GM12878 (cell line): ENCODE results near the gene NSUN7. TPM values are rescaled to one million over a fixed set of nuclear protein-coding genes. Genes with fewer than 3 reads are reported as not detected.
A peak's percentile ranks its signal among the peaks of the same experiment; 100 is the strongest.

ENCODE experiments used
- BACH1 ChIP-seq: fragments of 450-650 bp; IDR thresholded peaks from 2 replicates; pipeline ENCODE4 v1.6.1; 2017; ENCODE audit warnings: mild to moderate bottlenecking, borderline replicate concordance
- BRCA1 ChIP-seq: IDR thresholded peaks from 2 replicates; pipeline ENCODE4 v1.6.1; 2011; ENCODE audit warnings: low read depth, low read length, improper control_type of control experiment
- CEBPZ ChIP-seq: fragments of 150-350 bp; IDR thresholded peaks from 2 replicates; pipeline ENCODE4 v1.6.1; 2016; ENCODE audit warnings: low read depth, low read length
- DPF2 ChIP-seq: fragments of 450-650 bp; IDR thresholded peaks from 2 replicates; pipeline ENCODE4 v1.6.1; 2017; ENCODE audit warnings: mild to moderate bottlenecking
- E2F4 ChIP-seq: IDR thresholded peaks from 2 replicates; pipeline ENCODE4 v1.6.1; 2012; ENCODE audit warnings: low read depth, low read length, improper control_type of control experiment
- EGR1 ChIP-seq, 2 experiments: IDR thresholded peaks; 1 replicate in 1 of 2; 2 replicates in 1 of 2; pipeline ENCODE4 v1.6.1; 2011 to 2012; ENCODE audit warnings: low read depth in 2 of 2, low read length in 2 of 2, borderline replicate concordance in 1 of 2, mild to moderate bottlenecking in 1 of 2, moderate library complexity in 1 of 2
- HCFC1 ChIP-seq: fragments of 150-350 bp; IDR thresholded peaks from 2 replicates; pipeline ENCODE4 v1.6.1; 2014; ENCODE audit warnings: low read length
- KLF5 ChIP-seq: fragments of 450-650 bp; IDR thresholded peaks from 2 replicates; pipeline ENCODE4 v1.6.1; 2014; ENCODE audit warnings: mild to moderate bottlenecking; ENCODE audit not compliant: partially characterized antibody
- NBN ChIP-seq: fragments of 450-650 bp; IDR thresholded peaks from 2 replicates; pipeline ENCODE4 v1.6.1; 2016
- PAX5 ChIP-seq: IDR thresholded peaks from 2 replicates; pipeline ENCODE4 v1.6.1; 2011; ENCODE audit warnings: low read depth, low read length, borderline replicate concordance
- POLR2AphosphoS5 ChIP-seq: IDR thresholded peaks from 2 replicates; pipeline ENCODE4 v1.6.1; 2011; ENCODE audit warnings: mild to moderate bottlenecking, low read length, inconsistent platforms
- RAD21 ChIP-seq: IDR thresholded peaks from 2 replicates; pipeline ENCODE4 v1.6.1; 2011; ENCODE audit warnings: mild to moderate bottlenecking, low read depth, low read length, moderate library complexity; ENCODE audit not compliant: insufficient read depth
- RUNX3 ChIP-seq: IDR thresholded peaks from 2 replicates; pipeline ENCODE4 v1.6.1; 2012; ENCODE audit warnings: low read length, inconsistent platforms
- SMAD1 ChIP-seq: fragments of 450-650 bp; IDR thresholded peaks from 2 replicates; pipeline ENCODE4 v1.6.1; 2018; ENCODE audit warnings: mild to moderate bottlenecking, low read depth; ENCODE audit not compliant: partially characterized antibody
- USF1 ChIP-seq: IDR thresholded peaks from 2 replicates; pipeline ENCODE4 v1.6.1; 2011; ENCODE audit warnings: borderline replicate concordance, low read depth, mild to moderate bottlenecking, moderate library complexity, mixed read lengths, low read length; ENCODE audit not compliant: insufficient read depth; ENCODE audit errors: extremely low read length
- ZBTB11 ChIP-seq: fragments of 450-650 bp; formaldehyde crosslinking; IDR thresholded peaks from 2 replicates; pipeline ENCODE4 v1.5.0; 2022; ENCODE audit warnings: mild to moderate bottlenecking, missing genetic modification characterization
- polyA plus RNA-seq, 11 experiments: library from polyadenylated mRNA; depleted of rRNA in 4 of 11; unstranded in 6 of 11; stranded (reverse) in 5 of 11; fragments of >200 nt; fragmentation: Nextera tagmentation in 4 of 11; fragmentation: Illumina TruSeq in 1 of 11; extraction: Ambion mirVana in 4 of 11; extraction: Trizol in 1 of 11; gene quantifications; 1 replicate in 1 of 11; 2 replicates in 10 of 11; pipeline versions ENCODE4 v1.2.1 to v1.2.3, GENCODE V29; 2011 to 2016; ENCODE audit warnings: inconsistent platforms in 2 of 11, missing spikeins in 2 of 11, low read depth in 1 of 11
- total RNA-seq, 4 experiments: library from RNA; depleted of rRNA in 3 of 4; stranded (reverse); fragments of >200 nt in 3 of 4; fragmentation: Illumina TruSeq in 1 of 4; extraction: Trizol in 1 of 4; gene quantifications; 2 replicates each; pipeline versions ENCODE4 v1.2.1 to v1.2.3, GENCODE V29; 2013 to 2021
- TF ChIP-seq, protein P1 (sequence below): fragments of 450-650 bp; formaldehyde crosslinking; IDR thresholded peaks from 2 replicates; pipeline ENCODE4 v1.4.0; 2020; ENCODE audit warnings: mild to moderate bottlenecking, moderate library complexity

The NSUN7 gene
- total and polyA plus RNA-seq, 10 of the 15 experiments (the other 5 are each of a cell fraction or from before 2014, with no cell fraction given): 0.02 to 0.21 (median 0.15) TPM; not detected in 3

DNA sequence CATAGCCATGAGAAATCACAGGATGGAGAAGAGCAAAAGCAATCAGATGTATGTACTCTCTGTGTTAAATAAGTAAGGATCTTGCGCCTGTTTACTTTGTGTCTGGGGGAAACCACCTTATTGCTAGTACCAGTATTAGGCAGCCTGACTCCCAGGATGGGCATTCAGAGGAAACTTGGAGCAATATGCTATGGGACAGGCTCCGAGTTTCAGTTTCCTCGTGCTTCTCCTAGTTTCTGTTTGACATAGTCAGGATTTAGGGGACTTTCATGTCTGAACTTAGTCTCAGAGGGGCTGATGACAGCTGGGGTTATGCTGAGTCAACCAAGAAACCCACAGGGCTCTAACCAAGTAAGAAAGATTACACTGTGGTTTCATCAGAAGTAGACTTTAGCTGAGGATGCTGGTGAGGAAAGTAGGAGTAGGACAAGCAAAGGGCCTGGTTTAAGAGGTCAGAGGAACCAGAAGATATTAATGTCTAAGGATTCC, 13.5 kb downstream of the NSUN7 start (continued):
- no peak for TF ChIP-seq RAD21
- 0 out of 2 replicates have a peak, but pooled peaks have one; percentile 48 for TF ChIP-seq NBN
- TF ChIP-seq USF1: no peak
- no peak for TF ChIP-seq EGR1 (IDR thresholded peaks at IDR 0.05; ENCODE audit: borderline replicate concordance in 1 of 2, low read depth in 2 of 2, low read length in 2 of 2)
- peak; percentile 83 for TF ChIP-seq DPF2
- no peak for TF ChIP-seq E2F4
- no peak for TF ChIP-seq ZBTB11 (CRISPR knock-in tag)
- TF ChIP-seq RUNX3: peak; percentile 98
- no peak for TF ChIP-seq SMAD1
- TF ChIP-seq POLR2AphosphoS5: no peak
- peak; percentile 96 for TF ChIP-seq BACH1
- TF ChIP-seq, protein P1, sequence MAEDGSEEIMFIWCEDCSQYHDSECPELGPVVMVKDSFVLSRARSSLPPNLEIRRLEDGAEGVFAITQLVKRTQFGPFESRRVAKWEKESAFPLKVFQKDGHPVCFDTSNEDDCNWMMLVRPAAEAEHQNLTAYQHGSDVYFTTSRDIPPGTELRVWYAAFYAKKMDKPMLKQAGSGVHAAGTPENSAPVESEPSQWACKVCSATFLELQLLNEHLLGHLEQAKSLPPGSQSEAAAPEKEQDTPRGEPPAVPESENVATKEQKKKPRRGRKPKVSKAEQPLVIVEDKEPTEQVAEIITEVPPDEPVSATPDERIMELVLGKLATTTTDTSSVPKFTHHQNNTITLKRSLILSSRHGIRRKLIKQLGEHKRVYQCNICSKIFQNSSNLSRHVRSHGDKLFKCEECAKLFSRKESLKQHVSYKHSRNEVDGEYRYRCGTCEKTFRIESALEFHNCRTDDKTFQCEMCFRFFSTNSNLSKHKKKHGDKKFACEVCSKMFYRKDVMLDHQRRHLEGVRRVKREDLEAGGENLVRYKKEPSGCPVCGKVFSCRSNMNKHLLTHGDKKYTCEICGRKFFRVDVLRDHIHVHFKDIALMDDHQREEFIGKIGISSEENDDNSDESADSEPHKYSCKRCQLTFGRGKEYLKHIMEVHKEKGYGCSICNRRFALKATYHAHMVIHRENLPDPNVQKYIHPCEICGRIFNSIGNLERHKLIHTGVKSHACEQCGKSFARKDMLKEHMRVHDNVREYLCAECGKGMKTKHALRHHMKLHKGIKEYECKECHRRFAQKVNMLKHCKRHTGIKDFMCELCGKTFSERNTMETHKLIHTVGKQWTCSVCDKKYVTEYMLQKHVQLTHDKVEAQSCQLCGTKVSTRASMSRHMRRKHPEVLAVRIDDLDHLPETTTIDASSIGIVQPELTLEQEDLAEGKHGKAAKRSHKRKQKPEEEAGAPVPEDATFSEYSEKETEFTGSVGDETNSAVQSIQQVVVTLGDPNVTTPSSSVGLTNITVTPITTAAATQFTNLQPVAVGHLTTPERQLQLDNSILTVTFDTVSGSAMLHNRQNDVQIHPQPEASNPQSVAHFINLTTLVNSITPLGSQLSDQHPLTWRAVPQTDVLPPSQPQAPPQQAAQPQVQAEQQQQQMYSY (CRISPR knock-in tag): no peak
- TF ChIP-seq PAX5: no peak
- no peak for TF ChIP-seq HCFC1
- TF ChIP-seq CEBPZ: no peak
- TF ChIP-seq KLF5: peak; percentile 30
- no peak for TF ChIP-seq BRCA1
